GM12878 (cell line): ENCODE results near the gene SPRR5.

Source experiments
- EP300 ChIP-seq, 2 experiments: fragments of 150-350 bp in 1 of 2; IDR thresholded peaks; 2 replicates each; pipeline ENCODE4 v1.6.1; 2011 to 2012; ENCODE audit warnings: low read depth in 2 of 2, low read length in 2 of 2, borderline replicate concordance in 1 of 2, improper control_type of control experiment in 1 of 2, inconsistent platforms in 1 of 2; ENCODE audit not compliant: control insufficient read depth in 1 of 2
- EZH2 ChIP-seq: IDR thresholded peaks from 2 replicates; pipeline ENCODE4 v1.6.1; 2012; ENCODE audit warnings: low read depth, mild to moderate bottlenecking, control low read depth, inconsistent platforms, low read length, borderline replicate concordance; ENCODE audit not compliant: control insufficient read depth
- MEF2A ChIP-seq: IDR thresholded peaks from 2 replicates; pipeline ENCODE4 v1.6.1; 2011; ENCODE audit warnings: low read depth, mild to moderate bottlenecking, low read length, moderate library complexity; ENCODE audit not compliant: insufficient read depth
- PBX3 ChIP-seq: IDR thresholded peaks from 2 replicates; pipeline ENCODE4 v1.6.1; 2011; ENCODE audit warnings: mild to moderate bottlenecking, low read depth, low read length, moderate library complexity; ENCODE audit not compliant: insufficient replicate concordance
- POLR2A ChIP-seq: IDR thresholded peaks from 2 replicates; pipeline ENCODE4 v1.6.1; 2011; ENCODE audit warnings: low read depth, mild to moderate bottlenecking, low read length
- POLR2AphosphoS5 ChIP-seq: IDR thresholded peaks from 2 replicates; pipeline ENCODE4 v1.6.1; 2011; ENCODE audit warnings: mild to moderate bottlenecking, low read length, inconsistent platforms
- RAD21 ChIP-seq: IDR thresholded peaks from 2 replicates; pipeline ENCODE4 v1.6.1; 2011; ENCODE audit warnings: mild to moderate bottlenecking, low read depth, low read length, moderate library complexity; ENCODE audit not compliant: insufficient read depth
- RELA ChIP-seq: fragments of 450-650 bp; IDR thresholded peaks from 2 replicates; pipeline ENCODE4 v1.8.0; 2014; ENCODE audit warnings: borderline replicate concordance; ENCODE audit not compliant: partially characterized antibody
- SREBF1 ChIP-seq: IDR thresholded peaks from 2 replicates; pipeline ENCODE4 v1.6.1; 2012; ENCODE audit warnings: mild to moderate bottlenecking, low read length
- ZNF207 ChIP-seq: fragments of 450-650 bp; IDR thresholded peaks from 2 replicates; pipeline ENCODE4 v1.6.1; 2014; ENCODE audit warnings: antibody characterized with exemption, mild to moderate bottlenecking, borderline replicate concordance

GRCh38 chr1:152993186-152993585 is 46.2 kb downstream of the SPRR5 start:
- TF ChIP-seq EP300 (IDR thresholded peaks at IDR 0.05; ENCODE audit: borderline replicate concordance in 1 of 2, control insufficient read depth in 1 of 2, low read depth in 2 of 2, low read length in 2 of 2) (no peak), POLR2AphosphoS5 (no peak), RAD21 (no peak), ZNF207 (no peak), SREBF1 (no peak), PBX3 (no peak), EZH2 (no peak), MEF2A (no peak), POLR2A (no peak), RELA (no peak)
